Measurements from ENCODE around the gene ZDHHC17. TPM values are rescaled to one million over a fixed set of nuclear protein-coding genes. Genes with fewer than 3 reads are reported as not detected.
A peak's percentile ranks its signal among the peaks of the same experiment; 100 is the strongest.

The ZDHHC17 gene
- total and polyA plus RNA-seq, 4 donors: 12.0 to 139 (median 21.8) TPM

GRCh38 chr12:76856018-76856644 lies 92.2 kb downstream of the ZDHHC17 start:
- Histone ChIP-seq H3K9me3 (ENCODE audit: control insufficient read depth in 4 of 4, insufficient read depth in 3 of 4, low read length in 3 of 4) (peaks cover 0 to 3% (median 1%) of the 10 kb centered on the region in 4 donors), H3K27ac (ENCODE audit: low read depth in 1 of 2, low read length in 1 of 2) (no peak overlapping the region), H3K4me1 (ENCODE audit: control insufficient read depth in 5 of 5, insufficient read depth in 5 of 5, low read length in 5 of 5) (peaks cover 0 to 3% (median 0%) of the 10 kb centered on the region in 5 donors), H3K27me3 (ENCODE audit: control insufficient read depth in 3 of 3, insufficient read depth in 3 of 3, low read length in 2 of 3) (no peaks in the 10 kb centered on the region), H3K4me3 (no peak overlapping the region), H3K36me3 (ENCODE audit: control insufficient read depth in 4 of 4, insufficient read depth in 4 of 4, low read length in 4 of 4) (peaks cover 7 to 17% (median 15%) of the 10 kb centered on the region in 4 donors), H3K9ac (ENCODE audit: insufficient read depth in 1 of 2, low read length in 2 of 2) (no peak overlapping the region)
- 75 to 91% methylated on average over 1 of the region's 1 CpG for WGBS, 2 donors
- DNase-seq: no peak
- no peak for ATAC-seq (ENCODE audit: insufficient read depth, low FRiP score)
- TF ChIP-seq CTCF (IDR thresholded peaks at IDR 0.05; ENCODE audit: control extremely low read depth, extremely low read depth): no peak

GRCh38 chr12:76859611-76860010 lies 95.7 kb downstream of the ZDHHC17 start:
- no peak overlapping the region for H3K4me3 ChIP-seq
- peaks cover 0 to 3% (median 0%) of the 10 kb centered on the region in 5 donors for H3K4me1 ChIP-seq (ENCODE audit: control insufficient read depth in 5 of 5, insufficient read depth in 5 of 5, low read length in 5 of 5)
- ATAC-seq (ENCODE audit: insufficient read depth, low FRiP score) (no peak), DNase-seq (no peak)
- H3K36me3 ChIP-seq (ENCODE audit: control insufficient read depth in 4 of 4, insufficient read depth in 4 of 4, low read length in 4 of 4): peaks cover 6 to 17% (median 10%) of the 10 kb centered on the region in 4 donors
- no peak for TF ChIP-seq CTCF (IDR thresholded peaks at IDR 0.05; ENCODE audit: control extremely low read depth, extremely low read depth)
- H3K27ac ChIP-seq (ENCODE audit: low read depth in 1 of 2, low read length in 1 of 2): no peak overlapping the region
- no peaks in the 10 kb centered on the region for H3K27me3 ChIP-seq (ENCODE audit: control insufficient read depth in 3 of 3, insufficient read depth in 3 of 3, low read length in 2 of 3)
- no peak overlapping the region for H3K9ac ChIP-seq (ENCODE audit: insufficient read depth in 1 of 2, low read length in 2 of 2)
- 48 to 66% methylated on average over 4 of the region's 4 CpGs for WGBS, 2 donors
- peaks cover 0 to 3% (median 1%) of the 10 kb centered on the region in 4 donors for H3K9me3 ChIP-seq (ENCODE audit: control insufficient read depth in 4 of 4, insufficient read depth in 3 of 4, low read length in 3 of 4)

- Histone ChIP-seq H3K4me3 (no peak overlapping the region), H3K4me1 (ENCODE audit: control insufficient read depth in 5 of 5, insufficient read depth in 5 of 5, low read length in 5 of 5) (peaks cover 0 to 3% (median 0%) of the 10 kb centered on the region in 5 donors)
Observed at GRCh38 chr12:76860256-76860655, 96.3 kb downstream of the ZDHHC17 start.

More at GRCh38 chr12:76860256-76860655, 96.3 kb downstream of the ZDHHC17 start:
- peaks cover 3 to 17% (median 6%) of the 10 kb centered on the region in 4 donors for H3K36me3 ChIP-seq (ENCODE audit: control insufficient read depth in 4 of 4, insufficient read depth in 4 of 4, low read length in 4 of 4)
- H3K27ac ChIP-seq (ENCODE audit: low read depth in 1 of 2, low read length in 1 of 2): no peak overlapping the region
- no peak for ATAC-seq (ENCODE audit: insufficient read depth, low FRiP score)
- DNase-seq: peak in 2 of 3 donors; percentile 25 to 34
- TF ChIP-seq CTCF (IDR thresholded peaks at IDR 0.05; ENCODE audit: control extremely low read depth, extremely low read depth): no peak
- no peaks in the 10 kb centered on the region for H3K27me3 ChIP-seq (ENCODE audit: control insufficient read depth in 3 of 3, insufficient read depth in 3 of 3, low read length in 2 of 3)
- 81 to 84% methylated on average over 3 of the region's 3 CpGs for WGBS, 2 donors
- H3K9ac ChIP-seq (ENCODE audit: insufficient read depth in 1 of 2, low read length in 2 of 2): no peak overlapping the region
- peaks cover 0 to 3% (median 1%) of the 10 kb centered on the region in 4 donors for H3K9me3 ChIP-seq (ENCODE audit: control insufficient read depth in 4 of 4, insufficient read depth in 3 of 4, low read length in 3 of 4)

Data from lung (tissue), 12 donors.